ENCODE results near the gene CCDC85B.
A peak's percentile ranks its signal among the peaks of the same experiment; 100 is the strongest.

The CCDC85B gene

DNA sequence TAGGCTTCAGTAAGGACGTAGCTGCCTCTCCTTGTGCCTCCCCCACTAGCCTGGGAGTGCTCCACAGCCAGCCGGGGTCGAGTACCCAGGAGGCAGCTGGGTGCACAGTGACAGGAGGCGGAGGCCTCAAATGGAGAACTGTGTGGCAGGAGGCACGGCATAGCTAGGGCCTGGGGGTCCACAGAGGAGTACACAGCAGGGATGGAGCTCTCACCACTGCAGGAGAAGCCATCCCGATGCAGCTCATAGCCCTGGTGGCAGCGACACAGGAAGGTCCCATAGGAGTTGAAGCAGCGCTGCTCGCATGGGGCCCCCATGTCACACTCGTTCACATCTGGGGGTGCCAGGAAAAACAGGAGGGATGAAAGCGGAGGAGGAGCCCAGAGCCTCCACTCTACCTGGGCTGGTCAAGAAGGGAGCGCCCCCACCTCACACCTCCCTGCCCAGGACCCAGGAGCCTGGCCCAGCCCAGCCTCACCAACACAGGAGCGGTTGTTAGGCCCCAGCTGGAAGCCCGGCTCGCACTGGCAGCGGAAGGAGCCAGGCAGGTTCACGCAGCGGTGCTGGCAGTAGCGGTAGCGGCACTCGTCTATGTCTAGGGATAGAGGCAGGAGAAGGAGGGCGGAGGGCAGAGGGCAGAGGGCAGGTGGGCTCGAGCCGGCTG, 20.7 kb upstream of the CCDC85B start:
- no peak for DNase-seq (ENCODE audit: low read depth in 3 of 3)

DNA sequence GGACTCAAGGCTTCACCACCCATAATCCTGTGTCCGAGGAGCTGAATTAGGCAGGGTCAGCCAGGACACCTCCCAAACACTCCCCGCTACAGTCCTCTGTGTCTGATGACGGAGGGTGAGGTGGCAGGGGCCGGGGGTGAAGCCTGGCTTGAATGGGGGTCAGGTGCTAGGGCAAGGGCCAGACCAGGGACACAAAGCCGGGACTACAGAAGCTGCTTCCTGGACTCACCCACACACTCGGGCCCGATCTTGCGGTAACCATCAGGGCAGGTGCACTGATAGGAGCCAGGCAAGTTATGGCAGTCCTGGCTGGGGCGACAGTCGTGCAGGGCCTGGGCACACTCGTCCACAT, 20.2 kb upstream of the CCDC85B start:
- no peak for DNase-seq (ENCODE audit: low read depth in 3 of 3)

DNA sequence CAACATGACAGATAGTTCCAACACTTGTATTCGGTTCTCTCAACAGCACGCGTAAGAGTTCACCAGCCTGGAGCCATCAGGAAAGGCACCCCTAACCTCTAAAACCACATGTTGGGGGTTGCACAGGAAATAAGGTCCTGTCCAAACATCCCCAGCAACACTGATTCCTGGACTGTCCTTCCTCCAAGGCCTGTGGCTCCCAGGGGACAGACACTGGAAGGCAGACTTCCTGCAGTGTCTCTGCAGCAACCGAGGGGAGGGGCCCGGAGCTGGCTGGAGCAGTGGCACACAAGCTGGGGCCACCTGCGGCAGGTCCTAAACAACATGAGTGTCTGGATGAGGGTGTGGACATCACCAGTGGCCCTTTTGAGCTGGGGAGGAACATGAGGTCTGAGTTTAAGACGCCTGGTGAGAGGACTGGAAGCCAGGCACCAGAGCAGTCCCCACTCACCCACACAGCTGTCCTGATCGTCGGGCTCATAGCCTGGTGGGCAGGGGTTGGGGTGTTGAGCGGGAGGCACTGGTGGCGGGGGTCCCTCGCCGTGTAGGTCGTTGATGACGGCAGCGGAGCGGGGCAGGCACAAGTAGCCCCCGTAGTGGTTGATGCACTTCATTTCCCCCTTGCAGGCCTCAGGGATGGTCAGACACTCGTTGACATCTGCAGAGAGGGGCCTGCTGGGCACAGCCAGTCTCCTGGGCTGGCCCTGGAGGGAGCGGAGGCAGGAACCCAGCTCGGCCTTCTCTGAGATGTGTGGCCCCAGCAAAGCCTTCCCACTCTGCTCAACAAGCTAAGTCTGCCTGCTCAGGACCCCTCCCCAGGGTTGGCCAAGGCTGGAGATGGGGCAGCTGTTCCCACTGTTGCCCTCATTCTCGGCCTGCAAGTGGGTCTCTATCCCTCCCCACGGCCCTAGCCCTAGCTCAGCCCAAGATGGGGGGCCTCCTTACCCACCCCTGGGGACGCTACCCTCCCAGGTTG, 19.5 kb upstream of the CCDC85B start:
- no peak for DNase-seq (ENCODE audit: low read depth in 3 of 3)

DNA sequence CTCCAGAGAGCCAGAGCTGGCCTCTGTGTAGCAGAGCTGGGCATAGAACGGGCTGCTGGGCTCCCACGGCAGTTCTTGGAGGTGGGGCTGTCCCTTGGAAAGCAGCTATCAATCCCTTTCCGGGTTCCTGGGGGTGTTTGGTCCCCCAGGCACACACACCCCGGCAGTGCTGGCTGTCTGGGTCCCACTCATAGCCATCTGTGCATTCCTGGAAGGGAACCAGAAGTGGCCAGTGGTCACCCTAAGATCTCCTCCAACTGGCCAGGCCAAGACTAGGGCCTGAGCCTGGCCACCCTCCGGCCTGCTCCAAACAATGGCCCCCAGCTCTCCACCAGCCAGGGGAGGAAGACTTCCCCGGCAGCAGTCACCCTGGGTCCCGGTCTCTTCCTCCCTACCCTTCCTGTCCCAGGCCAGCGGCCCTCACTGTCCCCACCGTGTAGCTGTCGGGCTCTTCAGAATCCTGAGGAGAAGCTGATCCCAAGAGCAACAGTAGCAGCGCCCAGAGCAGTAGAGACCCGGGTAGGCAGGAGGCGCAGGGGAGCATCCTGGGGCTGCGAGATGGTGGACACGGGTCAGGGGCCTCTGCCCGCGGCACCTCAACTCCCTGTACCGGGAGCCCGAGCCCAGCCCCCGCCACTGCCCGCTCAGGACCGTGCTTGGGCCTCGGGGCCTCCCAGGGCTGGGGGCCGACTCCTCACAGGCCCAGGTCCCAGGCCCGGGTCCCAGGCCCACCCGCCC, 18.5 kb upstream of the CCDC85B start:
- DNase-seq (ENCODE audit: low read depth in 3 of 3): no peak

DNA sequence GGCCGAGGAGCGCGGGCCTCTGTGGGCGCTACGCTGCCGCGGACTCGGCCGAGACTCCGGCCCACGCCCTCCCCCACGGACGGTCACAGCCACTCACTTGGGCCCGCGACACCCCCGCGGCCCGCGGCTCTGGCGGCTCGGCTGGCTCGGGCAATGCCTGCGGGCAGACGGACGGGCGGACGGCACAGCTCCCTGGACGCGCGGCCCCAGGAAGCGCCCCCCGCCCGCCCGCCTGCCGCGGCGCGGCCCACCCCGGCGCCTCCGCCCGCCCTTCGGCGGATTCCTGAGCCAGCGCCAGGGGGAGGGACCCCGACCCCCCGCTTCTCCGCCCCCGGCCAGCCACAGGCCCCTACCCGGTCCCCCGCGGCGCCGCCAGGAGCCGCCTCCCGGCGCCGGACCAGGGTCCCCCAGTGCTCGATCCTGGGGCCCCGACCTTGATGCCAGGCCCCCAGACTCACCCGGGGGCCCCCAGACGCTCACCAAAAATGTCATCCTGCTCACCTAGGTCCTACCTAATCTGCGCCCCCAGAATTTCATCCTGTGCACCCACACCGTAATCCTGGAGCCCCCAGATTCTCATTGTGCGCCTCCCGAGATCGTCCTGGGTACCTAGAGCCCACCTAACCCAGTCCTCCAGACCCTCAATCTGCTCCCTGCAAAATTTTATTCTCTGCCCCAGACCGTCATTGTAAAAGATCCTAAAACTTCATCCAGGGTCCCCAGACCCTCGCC, 17.7 kb upstream of the CCDC85B start, which contains the start of gene EFEMP2:
Gene EFEMP2, minus strand, starts transcription at position 215 of the 732 bp plus-strand sequence. CDS start 446 bp downstream, outside the sequence.
- DNase-seq (ENCODE audit: low read depth in 3 of 3): no peak

DNA sequence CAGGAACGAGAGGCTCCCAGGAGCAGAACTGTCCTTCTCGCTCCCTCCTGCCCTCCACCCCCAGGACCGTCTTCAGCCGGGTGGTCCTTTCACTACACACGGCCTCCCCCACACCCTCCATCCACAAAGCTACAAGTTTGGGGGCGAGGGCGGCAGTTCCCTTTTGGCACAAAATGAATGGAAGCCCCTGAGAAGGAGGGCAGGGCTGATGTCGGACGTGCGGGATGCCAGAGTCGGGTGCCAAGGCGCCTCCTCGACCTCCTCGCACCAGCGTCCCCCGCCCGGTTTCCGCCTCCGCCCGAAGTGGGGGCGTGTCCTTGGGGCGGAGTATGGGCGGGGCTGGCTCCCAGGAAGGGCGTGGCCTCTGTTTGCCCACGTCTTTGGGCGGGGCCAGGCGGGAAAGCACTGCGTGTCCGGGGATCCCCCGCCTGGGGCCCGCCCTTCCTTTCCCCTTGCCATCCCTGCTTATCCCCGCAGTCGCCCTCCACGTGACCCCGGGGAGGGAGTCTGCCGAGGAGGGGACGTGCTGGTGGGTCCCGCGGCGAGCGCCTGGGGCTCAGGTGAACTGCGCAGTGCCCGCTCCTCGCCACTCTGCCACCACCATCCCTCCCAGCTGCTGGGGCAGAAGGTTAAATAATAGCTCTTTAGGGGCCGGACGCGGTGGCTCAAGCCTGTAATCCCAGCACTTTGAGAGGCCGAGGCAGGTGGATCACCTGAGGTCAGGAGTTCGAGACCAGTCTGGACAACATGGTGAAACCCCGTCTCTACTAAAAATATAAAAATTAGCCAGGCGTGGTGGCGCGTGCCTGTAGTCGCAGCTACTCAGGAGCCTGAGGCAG, 16.9 kb upstream of the CCDC85B start:
- DNase-seq (ENCODE audit: low read depth in 3 of 3): peak; percentile 90 to 97 (median 93)

DNA sequence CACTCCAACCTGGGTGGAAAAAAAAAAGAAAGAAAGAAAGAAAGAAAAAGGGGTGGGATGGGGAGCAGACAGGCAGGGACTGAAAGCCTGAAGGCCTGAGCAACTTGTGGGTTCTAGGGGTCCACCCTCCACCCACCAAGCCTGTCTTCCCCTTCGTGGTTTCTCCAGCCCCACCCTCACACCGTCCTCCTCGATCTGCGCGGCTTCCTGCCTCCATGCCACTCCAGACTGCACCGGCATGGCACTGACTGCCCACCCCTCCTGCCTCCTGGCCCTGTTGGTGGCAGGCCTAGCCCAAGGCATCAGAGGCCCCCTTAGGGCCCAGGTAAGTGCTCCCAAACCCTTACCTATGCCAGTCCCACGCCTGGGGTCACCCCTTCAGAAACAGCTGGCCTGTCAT, 10.9 kb upstream of the CCDC85B start, which contains the start of gene CTSW:
Gene CTSW, plus strand, starts transcription at position 221 of the 400 bp plus-strand sequence. Its CDS starts 18 bp downstream, at position 239.
- no peak for DNase-seq (ENCODE audit: low read depth in 3 of 3)

DNA sequence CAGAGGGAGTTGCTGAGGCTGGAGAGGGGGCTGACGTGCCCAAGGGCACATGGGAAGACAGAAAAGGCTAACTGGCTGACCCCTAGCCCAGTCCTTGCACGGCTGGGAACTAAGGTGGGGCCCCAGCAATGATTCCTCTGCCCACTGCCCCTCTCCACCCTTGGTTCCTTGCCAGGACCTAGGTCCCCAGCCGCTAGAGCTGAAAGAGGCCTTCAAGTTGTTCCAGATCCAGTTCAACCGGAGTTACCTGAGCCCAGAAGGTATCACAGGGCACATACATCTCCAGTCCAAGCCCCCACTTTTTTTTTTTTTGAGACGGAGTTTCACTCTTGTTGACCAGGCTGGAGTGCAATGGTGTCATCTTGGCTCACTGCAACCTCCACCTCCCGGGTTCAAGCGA, 10.4 kb upstream of the CCDC85B start:
- no peak for DNase-seq (ENCODE audit: low read depth in 3 of 3)

DNA sequence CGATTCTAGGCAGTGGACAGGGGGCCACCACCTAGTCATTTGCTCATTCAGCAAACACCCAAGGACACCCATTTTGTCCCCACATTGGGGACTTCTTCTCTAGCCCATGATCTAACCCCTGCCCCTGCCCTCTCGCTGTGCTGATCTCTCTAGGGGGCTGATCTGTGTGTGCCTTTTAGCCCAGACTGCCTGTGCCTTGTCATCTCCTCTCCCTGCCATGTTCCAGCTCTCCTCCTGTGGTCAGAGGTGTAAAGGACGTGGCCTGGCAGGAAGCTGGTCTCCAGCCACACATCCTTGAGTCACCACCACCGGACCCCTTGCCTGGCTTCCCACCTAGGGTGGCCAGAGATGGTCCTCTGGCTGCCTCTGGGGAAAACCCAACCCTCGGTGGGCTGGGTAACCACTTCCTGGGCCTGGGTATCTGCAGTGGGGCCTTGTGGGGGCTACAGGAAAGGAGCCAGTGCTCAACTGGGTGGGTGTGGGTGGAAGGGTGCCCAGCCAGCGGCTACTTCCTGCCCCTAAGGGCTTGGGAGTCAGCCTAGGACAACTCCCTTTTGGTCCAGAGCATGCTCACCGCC, 9.5 kb upstream of the CCDC85B start:
- DNase-seq (ENCODE audit: low read depth in 3 of 3): no peak

DNA sequence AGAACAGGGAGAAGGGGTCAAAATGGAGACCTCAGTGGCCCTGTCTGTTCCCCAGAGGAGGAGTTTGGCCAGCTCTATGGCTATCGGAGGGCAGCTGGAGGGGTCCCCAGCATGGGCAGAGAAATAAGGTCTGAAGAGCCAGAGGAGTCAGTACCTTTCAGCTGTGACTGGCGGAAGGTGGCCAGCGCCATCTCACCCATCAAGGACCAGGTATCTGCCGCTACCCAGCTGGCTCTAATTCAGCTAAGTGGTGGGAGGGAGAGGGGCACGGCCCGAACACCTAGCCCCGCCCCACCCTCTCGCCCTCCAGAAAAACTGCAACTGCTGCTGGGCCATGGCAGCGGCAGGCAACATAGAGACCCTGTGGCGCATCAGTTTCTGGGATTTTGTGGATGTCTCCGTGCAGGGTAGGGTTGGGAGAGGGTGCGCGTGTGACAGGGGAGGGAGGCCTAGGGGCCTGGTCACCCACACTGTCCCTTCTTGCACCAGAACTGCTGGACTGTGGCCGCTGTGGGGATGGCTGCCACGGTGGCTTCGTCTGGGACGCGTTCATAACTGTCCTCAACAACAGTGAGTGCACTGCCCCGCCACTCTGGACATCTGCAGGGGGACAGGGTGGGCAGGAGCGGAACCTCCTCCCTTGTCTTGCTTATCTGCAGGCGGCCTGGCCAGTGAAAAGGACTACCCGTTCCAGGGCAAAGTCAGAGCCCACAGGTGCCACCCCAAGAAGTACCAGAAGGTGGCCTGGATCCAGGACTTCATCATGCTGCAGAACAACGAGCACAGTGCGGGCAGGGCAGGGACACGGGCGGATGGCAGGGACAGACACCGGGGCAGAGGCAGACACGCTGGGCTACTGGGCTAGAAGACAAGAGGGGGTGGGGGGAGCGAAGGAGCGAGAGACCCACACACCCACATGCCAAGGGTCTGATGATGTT, 8.1 kb upstream of the CCDC85B start:
- DNase-seq (ENCODE audit: low read depth in 3 of 3): no peak

DNA sequence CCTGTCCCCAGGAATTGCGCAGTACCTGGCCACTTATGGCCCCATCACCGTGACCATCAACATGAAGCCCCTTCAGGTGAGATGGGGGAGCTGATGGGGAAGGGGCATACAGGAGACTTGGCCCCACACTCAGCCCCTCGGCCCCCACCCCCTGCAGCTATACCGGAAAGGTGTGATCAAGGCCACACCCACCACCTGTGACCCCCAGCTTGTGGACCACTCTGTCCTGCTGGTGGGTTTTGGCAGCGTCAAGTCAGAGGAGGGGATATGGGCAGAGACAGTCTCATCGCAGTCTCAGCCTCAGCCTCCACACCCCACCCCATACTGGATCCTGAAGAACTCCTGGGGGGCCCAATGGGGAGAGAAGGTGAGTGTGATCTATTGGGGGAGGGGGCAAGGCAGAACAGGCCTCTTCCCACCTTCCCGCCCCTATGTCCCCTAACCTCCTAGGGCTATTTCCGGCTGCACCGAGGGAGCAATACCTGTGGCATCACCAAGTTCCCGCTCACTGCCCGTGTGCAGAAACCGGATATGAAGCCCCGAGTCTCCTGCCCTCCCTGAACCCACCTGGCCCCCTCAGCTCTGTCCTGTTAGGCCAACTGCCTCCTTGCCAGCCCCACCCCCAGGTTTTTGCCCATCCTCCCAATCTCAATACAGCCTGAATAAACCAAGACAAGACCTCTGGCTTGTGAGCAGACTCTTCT, 7.3 kb upstream of the CCDC85B start:
- no peak for DNase-seq (ENCODE audit: low read depth in 3 of 3)

DNA sequence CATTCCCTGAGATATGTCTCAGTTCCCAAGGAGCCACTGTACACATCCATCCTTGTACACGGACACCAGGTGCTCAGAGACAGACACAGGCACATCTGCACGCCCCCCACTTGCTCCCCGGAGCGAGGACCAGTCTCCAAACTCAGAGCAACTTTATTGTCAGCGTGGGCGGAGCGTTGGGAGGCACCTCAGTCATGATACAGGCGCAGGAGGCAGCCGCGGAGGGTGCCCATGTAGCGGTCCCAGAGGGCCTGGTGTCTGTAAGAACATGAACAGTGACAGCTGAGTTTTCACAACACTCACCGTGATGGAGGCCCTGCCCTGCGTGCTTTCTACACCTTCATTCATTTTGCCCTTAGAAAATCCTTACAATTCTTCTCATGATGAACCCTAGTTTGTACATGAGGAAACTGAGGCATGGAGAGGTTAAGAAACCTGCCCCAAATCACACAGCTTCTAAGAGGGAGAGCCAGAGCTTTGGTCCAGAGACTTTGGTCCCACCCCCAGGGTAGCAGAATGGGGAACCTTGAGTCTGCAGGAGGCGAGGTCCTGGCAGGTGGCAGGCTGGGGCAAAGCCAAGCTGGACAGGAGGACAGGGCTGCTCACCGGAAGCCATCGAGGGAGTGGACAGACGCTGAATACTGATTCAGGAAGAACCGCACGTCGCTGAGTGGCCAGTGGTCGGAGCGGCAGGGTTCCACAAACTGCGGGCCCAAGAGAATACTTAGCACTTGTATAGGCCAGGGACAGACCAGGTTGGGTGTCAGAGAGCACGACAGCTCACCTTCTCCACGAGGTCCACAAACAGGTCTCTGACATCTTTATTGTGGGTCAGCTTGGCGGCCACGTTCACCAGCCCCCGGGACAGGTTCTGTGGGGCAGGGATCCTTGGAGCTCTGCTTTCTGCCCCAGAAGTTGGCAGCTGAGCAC, 6.4 kb upstream of the CCDC85B start:
- no peak for DNase-seq (ENCODE audit: low read depth in 3 of 3)

DNA sequence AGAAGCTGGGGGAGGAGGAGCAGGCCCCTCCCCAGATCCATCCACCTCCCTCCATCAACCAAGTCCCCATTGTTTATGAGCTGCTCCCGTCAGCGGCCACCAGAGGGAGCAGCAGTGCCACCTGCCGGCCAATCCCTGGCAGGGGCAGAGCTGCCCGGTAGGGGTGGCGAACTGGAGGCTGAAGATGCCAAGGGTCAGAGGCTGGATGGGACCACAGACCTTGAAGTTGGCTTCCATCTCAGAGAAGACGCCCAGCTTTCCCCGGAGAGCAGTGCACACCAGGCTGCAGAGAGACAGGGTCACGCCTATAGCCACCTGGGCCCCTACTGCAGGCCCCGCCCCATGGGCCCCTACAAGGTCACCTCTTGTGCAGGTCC, 5.8 kb upstream of the CCDC85B start:
- peak in 2 of 3 donors; percentile 74 to 75 for DNase-seq (ENCODE audit: low read depth in 3 of 3)

DNA sequence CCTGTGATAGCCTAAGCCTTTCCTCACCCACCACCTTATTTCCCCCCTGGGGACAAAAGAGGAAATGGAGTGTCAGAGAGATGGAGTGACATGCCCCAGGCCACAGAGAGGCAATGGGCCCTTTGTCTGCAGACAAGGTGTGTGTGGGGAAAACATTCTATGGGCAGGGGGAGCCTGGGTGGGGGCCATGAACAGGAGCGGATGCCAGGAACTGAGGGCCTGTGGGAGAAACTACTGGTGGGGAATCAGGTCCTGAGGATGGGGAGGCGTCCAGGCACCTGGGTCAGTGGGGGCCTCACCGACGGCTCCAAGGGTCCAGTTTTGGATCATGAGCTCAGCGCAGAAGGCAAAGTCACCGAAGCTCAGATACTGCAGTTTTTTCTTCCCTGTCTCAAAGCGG, 5.2 kb upstream of the CCDC85B start:
- DNase-seq (ENCODE audit: low read depth in 3 of 3): no peak

DNA sequence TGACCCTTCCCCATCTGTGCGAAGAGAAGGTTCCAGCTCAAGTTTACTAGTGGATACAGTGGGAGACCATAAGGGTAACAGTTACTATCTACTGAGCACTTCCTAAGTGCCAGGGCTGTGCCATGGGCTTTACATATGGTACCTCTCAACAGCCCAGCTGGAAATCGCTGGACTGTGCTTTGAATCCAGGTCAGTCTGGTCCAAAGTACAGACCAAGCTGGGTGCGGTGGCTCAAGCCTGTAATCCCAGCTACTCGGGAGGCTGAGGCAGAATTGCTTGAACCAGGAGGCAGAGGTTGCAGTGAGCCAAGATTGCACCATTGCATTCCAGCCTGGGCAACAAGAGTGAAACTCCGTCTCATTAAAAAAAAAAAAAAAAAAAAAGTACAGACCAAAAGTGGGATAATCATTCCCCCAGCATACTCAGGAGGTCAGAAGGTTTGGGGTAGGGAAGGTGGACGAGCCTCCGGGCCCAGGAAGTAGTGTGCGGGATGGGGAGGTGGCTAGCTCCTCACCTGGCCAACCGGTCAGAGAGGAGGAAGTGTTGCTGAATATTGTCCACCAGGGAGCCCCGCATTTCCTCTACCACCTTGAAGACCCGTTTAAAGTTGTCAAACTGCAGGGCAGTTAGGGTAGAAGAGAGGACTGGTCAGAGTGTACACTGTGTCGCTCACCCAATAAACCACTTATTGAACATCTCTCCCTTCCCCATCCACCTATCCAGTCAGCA, 4.5 kb upstream of the CCDC85B start:
- DNase-seq (ENCODE audit: low read depth in 3 of 3): no peak

DNA sequence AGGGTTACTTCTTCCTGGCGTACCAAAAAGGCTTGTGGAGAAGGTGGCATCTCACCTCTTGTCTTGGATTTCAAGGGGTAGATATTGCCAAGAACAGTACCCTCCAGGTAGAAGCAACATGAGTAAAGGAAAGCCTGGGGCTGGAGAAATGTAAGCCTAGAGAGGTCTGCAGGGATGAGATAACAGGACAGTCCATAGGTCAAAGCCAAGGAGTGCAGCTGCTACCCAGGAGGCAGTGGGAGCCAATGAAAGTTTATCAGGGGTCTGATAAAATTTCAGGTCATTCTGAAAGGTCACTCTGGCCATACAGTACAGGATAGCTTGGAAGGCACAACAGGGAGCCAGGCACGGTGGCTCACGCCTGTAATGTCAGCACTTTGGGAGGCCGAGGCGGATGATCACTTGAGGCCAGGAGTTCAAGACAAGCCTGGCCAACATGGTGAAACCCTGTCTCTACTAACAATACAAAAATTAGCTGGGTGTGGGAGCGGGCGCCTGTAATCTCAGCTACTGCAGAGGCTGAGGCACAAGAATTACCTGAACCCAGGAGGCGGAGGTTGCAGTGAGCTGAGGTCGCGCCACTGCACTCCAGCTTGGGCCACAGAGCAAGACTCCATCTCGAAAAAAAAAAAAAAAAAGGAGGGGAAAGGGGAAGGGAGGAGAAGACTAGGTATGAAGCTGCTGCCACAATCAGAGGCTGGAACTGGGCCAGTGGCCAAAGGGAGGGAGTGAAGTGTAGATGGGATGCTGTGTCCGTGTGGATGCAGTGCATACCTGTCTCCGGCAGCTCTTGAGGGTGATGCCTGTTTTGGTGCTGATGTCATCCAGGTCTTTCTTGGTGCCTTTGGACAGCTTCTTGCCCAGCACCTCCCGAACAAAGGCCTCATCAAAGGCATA, 3.4 kb upstream of the CCDC85B start:
- DNase-seq (ENCODE audit: low read depth in 3 of 3): no peak

Measured in stimulated activated CD4-positive, alpha-beta T cell treated with anti-CD3 and anti-CD28 coated beads, TNF-alpha, amount 100 ng/mL, for 48 hours (primary cell).